Hepatocyte (in vitro differentiated cells): ENCODE data around the gene PRSS33. TPM values are rescaled to one million over a fixed set of nuclear protein-coding genes. Genes with fewer than 3 reads are reported as not detected.

Experiments
- DNase-seq: peaks from one replicate; pipeline ENCODE4 v3.0.0-alpha.2; 2016; ENCODE audit warnings: low spot score
- H2AFZ ChIP-seq: fragments of 200-600 bp; sonication (generic); 2 replicates; pipeline ENCODE4 v1.6.0; 2016; ENCODE audit warnings: antibody characterized with exemption, mild to moderate bottlenecking
- H3K27ac ChIP-seq: fragments of 200-600 bp; sonication (generic); 2 replicates; pipeline ENCODE4 v1.5.1; 2016; ENCODE audit warnings: mild to moderate bottlenecking
- H3K27me3 ChIP-seq: fragments of 200-600 bp; sonication (generic); 2 replicates; pipeline ENCODE4 v1.6.1; 2016
- H3K36me3 ChIP-seq: fragments of 200-600 bp; sonication (generic); replicated peaks from 2 replicates; pipeline ENCODE4 v1.5.1; 2016; ENCODE audit warnings: low read depth; ENCODE audit not compliant: insufficient read depth
- H3K4me1 ChIP-seq: fragments of 200-600 bp; sonication (generic); 2 replicates; pipeline ENCODE4 v1.5.1; 2016; ENCODE audit warnings: mild to moderate bottlenecking, moderate library complexity; ENCODE audit not compliant: insufficient read depth
- H3K4me2 ChIP-seq: fragments of 200-600 bp; sonication (generic); 2 replicates; pipeline ENCODE4 v1.6.0; 2016
- H3K4me3 ChIP-seq: fragments of 200-600 bp; sonication (generic); 2 replicates; pipeline ENCODE4 v1.5.1; 2016; ENCODE audit warnings: mild to moderate bottlenecking
- H3K79me2 ChIP-seq: fragments of 200-600 bp; sonication (generic); 2 replicates; pipeline ENCODE4 v1.6.0; 2017; ENCODE audit warnings: mild to moderate bottlenecking
- H3K9me2 ChIP-seq: fragments of 200-600 bp; sonication (generic); replicated peaks from 2 replicates; pipeline ENCODE4 v1.6.0; 2017; ENCODE audit warnings: mild to moderate bottlenecking; ENCODE audit not compliant: insufficient read depth
- H3K9me3 ChIP-seq: fragments of 200-600 bp; sonication (generic); 2 replicates; pipeline ENCODE4 v1.5.1; 2016; ENCODE audit warnings: low read depth, mild to moderate bottlenecking
- H4K20me1 ChIP-seq: fragments of 200-600 bp; sonication (generic); 2 replicates; pipeline ENCODE4 v1.6.0; 2016; ENCODE audit warnings: mild to moderate bottlenecking; ENCODE audit not compliant: insufficient read depth, poor library complexity, severe bottlenecking
- EZH2 ChIP-seq: fragments of 200-600 bp; sonication (generic); IDR thresholded peaks from 2 replicates; pipeline ENCODE4 v1.6.1; 2016; ENCODE audit warnings: antibody characterized with exemption, mild to moderate bottlenecking, borderline replicate concordance
- EZH2phosphoT487 ChIP-seq: fragments of 200-600 bp; sonication (generic); IDR thresholded peaks from one replicate; pipeline ENCODE4 v1.6.1; 2018; ENCODE audit warnings: antibody characterized with exemption, mild to moderate bottlenecking, low read depth, moderate library complexity; ENCODE audit not compliant: unreplicated experiment, severe bottlenecking
- WGBS: methylation state at CpG from one replicate; pipeline ENCODE4 v1.1.6; 2016; ENCODE audit warnings: low lambda C conversion rate; ENCODE audit errors: missing lambda C conversion rate; 5-methylcytosine and 5-hydroxymethylcytosine counted together
- polyA plus RNA-seq: library from polyadenylated mRNA; unstranded; fragments of >200 nt; fragmentation: Nextera tagmentation; extraction: Ambion mirVana; gene quantifications from 2 replicates; pipeline ENCODE4 v1.2.1, GENCODE V29; 2016
- total RNA-seq: library from RNA; depleted of rRNA; stranded (reverse); fragments of >200 nt; gene quantifications from 2 replicates; pipeline ENCODE4 v1.2.3, GENCODE V29; 2014
- TF ChIP-seq, protein P1 (sequence below): fragments of 200-600 bp; sonication (generic); IDR thresholded peaks from 2 replicates; pipeline ENCODE4 v1.5.1; 2016; ENCODE audit warnings: antibody characterized with exemption, mild to moderate bottlenecking; ENCODE audit not compliant: poor library complexity

Gene PRSS33
- total and polyA plus RNA-seq, 2 experiments from 2014 or later = not detected

DNA sequence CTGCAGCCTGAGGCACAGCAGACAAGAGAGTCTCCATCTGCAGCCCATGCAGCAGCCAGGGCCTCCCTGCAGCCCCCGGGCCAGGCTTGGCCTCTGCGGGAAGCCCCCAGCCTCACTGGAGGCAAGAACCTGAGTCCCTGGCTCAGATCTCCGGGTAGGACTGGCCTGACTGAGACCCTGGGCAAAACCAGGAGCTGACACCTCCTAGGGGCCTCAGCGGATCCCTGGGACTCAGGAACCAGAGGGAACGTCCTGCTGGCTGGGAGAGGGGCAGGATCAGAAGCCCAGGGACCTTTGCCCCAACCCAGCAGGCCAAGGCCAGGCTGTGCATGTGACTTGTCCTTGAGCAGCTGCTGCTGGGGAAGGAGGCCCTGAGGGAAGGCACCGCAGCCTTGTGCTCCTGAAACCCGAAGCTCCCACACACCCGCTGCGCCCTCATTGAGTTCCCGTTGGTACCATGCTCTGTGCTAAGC lies 28.0 kb upstream of the PRSS33 start:
- Histone ChIP-seq H3K9me2 (no peaks in the 10 kb centered on the region), H3K4me2 (no peak overlapping the region), H4K20me1 (no peaks in the 10 kb centered on the region), H3K36me3 (no peaks in the 10 kb centered on the region), H3K27ac (no peak overlapping the region), H3K9me3 (no peaks in the 10 kb centered on the region), H3K27me3 (no peaks in the 10 kb centered on the region), H3K4me3 (no peak overlapping the region), H3K4me1 (peaks cover 6% of the 10 kb centered on the region), H3K79me2 (no peaks in the 10 kb centered on the region), H2AFZ (no peak overlapping the region)
- 66% methylated on average over 10 of the region's 10 CpGs for WGBS
- no peak for DNase-seq
- TF ChIP-seq, protein P1, sequence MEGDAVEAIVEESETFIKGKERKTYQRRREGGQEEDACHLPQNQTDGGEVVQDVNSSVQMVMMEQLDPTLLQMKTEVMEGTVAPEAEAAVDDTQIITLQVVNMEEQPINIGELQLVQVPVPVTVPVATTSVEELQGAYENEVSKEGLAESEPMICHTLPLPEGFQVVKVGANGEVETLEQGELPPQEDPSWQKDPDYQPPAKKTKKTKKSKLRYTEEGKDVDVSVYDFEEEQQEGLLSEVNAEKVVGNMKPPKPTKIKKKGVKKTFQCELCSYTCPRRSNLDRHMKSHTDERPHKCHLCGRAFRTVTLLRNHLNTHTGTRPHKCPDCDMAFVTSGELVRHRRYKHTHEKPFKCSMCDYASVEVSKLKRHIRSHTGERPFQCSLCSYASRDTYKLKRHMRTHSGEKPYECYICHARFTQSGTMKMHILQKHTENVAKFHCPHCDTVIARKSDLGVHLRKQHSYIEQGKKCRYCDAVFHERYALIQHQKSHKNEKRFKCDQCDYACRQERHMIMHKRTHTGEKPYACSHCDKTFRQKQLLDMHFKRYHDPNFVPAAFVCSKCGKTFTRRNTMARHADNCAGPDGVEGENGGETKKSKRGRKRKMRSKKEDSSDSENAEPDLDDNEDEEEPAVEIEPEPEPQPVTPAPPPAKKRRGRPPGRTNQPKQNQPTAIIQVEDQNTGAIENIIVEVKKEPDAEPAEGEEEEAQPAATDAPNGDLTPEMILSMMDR = no peak

DNA sequence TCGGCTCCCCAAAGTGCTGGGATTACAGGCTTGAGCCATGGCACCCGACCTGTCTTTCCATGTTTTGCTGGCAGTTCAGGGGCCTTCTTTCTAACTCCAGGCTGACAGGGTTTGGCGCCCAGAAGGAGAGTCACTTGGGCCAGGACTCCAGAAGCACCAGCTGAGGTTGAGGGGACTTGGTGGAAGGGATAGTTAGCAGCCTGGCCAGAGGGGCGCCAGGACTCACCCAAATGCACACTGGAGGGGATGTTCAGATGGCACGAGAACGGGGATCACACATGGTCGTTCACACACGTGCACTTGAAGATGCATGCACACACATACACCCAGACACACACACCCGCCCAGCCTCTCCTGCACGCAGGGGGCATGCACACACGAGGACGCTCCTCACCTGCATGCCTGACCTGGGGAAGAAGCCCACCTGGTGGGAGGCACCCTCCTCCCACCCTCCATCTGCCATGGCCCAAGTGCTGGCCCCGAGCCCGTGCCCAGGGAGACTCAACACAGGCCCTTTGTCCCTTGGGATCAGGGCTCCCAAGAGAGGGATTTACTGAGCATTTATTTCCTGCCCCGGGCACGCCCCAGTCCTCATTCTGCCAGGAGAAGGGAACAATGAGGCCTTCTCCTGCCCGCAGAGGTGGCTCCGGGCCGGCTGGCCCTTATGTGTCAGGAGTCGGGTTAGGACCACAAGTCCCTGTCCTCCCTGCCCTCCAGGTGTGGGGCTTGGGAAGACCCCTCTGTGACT lies 27.4 kb upstream of the PRSS33 start:
- H3K79me2 ChIP-seq = no peaks in the 10 kb centered on the region
- H3K4me3 ChIP-seq = no peak overlapping the region
- H2AFZ ChIP-seq = no peak overlapping the region
- DNase-seq = no peak
- H3K9me2 ChIP-seq = no peaks in the 10 kb centered on the region
- no peaks in the 10 kb centered on the region for H3K36me3 ChIP-seq
- peaks cover 6% of the 10 kb centered on the region for H3K4me1 ChIP-seq
- H4K20me1 ChIP-seq = no peaks in the 10 kb centered on the region
- no peaks in the 10 kb centered on the region for H3K27me3 ChIP-seq
- H3K9me3 ChIP-seq = no peaks in the 10 kb centered on the region
- H3K4me2 ChIP-seq = no peak overlapping the region
- TF ChIP-seq EZH2 (no peak), EZH2phosphoT487 (no peak)
- TF ChIP-seq, protein P1 = no peak
- H3K27ac ChIP-seq = no peak overlapping the region
- WGBS = 89% methylated on average over 20 of the region's 20 CpGs

DNA sequence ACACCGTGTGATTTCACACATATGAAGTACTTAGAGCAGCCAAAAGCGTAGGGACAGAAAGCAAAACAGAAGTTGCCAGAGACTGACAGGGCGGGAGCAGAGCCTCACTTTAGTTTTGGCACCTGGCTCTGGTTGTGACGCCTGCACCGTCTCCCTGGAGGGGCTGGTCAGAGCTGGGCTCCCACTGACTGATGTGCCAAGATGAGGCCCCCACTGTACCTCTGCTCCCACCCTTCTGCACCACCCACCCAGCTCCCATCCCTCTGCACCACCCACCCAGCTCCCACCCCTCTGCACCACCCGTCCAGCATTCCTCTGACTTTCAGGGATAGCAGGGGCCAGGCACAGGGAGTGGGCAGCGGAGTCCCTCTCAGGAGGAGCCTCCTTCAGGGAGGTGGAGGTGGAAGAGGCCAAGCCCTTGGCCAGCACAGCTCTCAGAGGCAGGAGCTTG lies 26.4 kb upstream of the PRSS33 start:
- Histone ChIP-seq H3K4me1 (peaks cover 6% of the 10 kb centered on the region), H2AFZ (no peak overlapping the region), H3K9me2 (no peaks in the 10 kb centered on the region), H3K27ac (no peak overlapping the region), H3K4me3 (no peak overlapping the region), H3K36me3 (no peaks in the 10 kb centered on the region), H4K20me1 (no peaks in the 10 kb centered on the region), H3K27me3 (no peaks in the 10 kb centered on the region), H3K4me2 (no peak overlapping the region), H3K79me2 (no peaks in the 10 kb centered on the region), H3K9me3 (no peaks in the 10 kb centered on the region)
- WGBS = 90% methylated on average over 6 of the region's 7 CpGs
- TF ChIP-seq, protein P1 = no peak
- TF ChIP-seq EZH2phosphoT487 (no peak), EZH2 (no peak)
- no peak for DNase-seq
